Measurements from ENCODE around the gene TMEM165. TPM values are rescaled to one million over a fixed set of nuclear protein-coding genes. Genes with fewer than 3 reads are reported as not detected.

TMEM165 gene
- total and polyA plus RNA-seq, 9 of the 15 experiments (the other 6 are each of a cell fraction or from before 2014, with no cell fraction given): 21.3 to 145 (median 96.8) TPM

- TF ChIP-seq CHD7 (IDR thresholded peaks at IDR 0.05; ENCODE audit: low read depth, low read length) (no peak), NBN (IDR thresholded peaks at IDR 0.05; ENCODE audit: low read depth) (peak; percentile 74), RREB1 (CRISPR knock-in tag; IDR thresholded peaks at IDR 0.05) (no peak), IFI16 (CRISPR knock-in tag; IDR thresholded peaks at IDR 0.05) (no peak), RFX5 (IDR thresholded peaks at IDR 0.05; ENCODE audit: low read depth, low read length) (no peak), ZNF384 (IDR thresholded peaks at IDR 0.05; ENCODE audit: low read depth, low read length) (peak; percentile 46; the same call in 1 of the 2 replicates), SNRNP70 (optimal IDR thresholded peaks at IDR 0.05; ENCODE audit: low read depth, low read length) (no peak), ZEB2 (IDR thresholded peaks at IDR 0.05) (peak; percentile 64; the same call in 1 of the 2 replicates), JUND (IDR thresholded peaks at IDR 0.05; ENCODE audit: borderline replicate concordance, low read depth, low read length) (no peak), JUND (tag; IDR thresholded peaks at IDR 0.05; ENCODE audit: borderline replicate concordance, low read depth, low read length) (no peak), ZNF133 (CRISPR knock-in tag; IDR thresholded peaks at IDR 0.05) (no peak)
Measured at GRCh38 chr4:55397520-55398321, 2.0 kb downstream of the TMEM165 start (continued).
